HG02970 (cell line): ENCODE data around the gene RHOF.

ENCODE experiments used
- ATAC-seq: cut with Tn5 transposase; IDR thresholded peaks from one replicate; pipeline ENCODE4 v1.9.1; 2021; ENCODE audit warnings: mild to moderate bottlenecking, moderate library complexity, moderate number of reproducible peaks; ENCODE audit not compliant: unreplicated experiment, low FRiP score

The RHOF gene

DNA sequence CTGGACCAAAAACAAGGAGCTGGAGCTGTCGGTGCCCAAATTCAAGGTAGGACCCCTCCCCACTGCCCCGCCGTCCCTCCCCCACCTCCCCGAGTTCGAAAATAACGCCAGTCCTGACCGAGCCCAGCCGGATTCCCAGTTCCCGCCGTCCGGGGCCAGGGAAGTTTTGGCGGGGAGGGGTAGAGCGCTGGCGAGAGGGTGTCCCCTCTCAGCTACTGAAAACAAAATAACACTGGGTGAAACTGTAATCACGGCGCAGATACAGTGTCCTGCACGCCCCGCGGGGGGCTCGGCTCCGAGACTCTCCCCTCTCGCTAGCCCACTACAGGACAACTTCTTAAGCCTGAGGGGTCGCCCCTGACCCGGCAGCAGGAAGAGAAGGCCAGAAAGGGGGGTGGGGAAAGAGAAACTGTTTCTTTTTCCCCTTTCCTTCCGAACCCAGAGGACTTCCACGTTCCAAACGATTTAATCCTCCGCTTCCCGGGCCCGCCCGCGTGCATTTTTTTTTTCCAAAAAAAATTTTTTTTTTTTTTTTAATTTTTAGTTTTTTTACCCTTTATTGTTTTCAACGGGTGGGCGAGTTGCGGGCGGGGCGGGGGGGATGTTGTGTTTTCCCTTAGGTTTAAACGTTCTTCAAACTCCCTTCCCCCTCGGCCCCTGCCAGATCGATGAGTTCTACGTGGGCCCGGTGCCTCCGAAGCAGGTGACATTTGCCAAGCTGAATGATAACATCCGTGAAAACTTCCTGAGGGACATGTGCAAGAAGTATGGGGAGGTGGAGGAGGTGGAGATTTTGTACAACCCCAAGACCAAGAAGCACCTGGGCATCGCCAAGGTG, 11.9 kb upstream of the RHOF start:
- ATAC-seq: no peak

DNA sequence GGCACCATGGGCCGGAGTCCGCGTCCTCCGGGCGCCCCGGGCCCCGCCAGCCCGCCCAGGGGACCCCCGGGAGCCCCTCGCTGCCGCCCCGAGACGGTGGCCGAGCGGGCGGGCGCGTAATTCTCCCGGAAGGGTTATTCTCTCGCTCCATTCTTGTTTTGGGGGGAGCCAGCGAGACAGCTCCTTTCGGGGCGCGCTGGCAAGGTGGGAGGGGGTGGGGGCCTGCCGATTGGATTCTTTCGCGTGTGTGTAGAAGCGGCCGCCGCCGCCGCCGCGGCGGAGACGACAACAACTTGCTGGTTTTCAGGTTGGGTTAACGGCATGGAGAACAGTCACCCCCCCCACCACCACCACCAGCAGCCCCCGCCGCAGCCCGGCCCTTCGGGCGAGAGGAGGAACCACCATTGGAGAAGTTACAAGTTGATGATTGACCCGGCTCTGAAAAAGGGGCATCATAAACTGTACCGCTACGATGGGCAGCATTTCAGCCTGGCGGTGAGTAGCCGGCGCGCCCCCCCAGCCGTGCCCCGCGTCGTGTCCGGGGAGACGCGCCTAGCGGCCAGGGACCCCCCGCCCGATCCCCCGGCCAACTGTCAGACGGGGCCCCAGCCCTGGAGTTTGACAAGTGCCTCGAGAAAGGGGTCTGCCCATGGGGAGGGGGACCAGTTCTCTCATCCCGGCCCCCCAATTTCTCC, 11.1 kb upstream of the RHOF start:
- ATAC-seq: no peak

DNA sequence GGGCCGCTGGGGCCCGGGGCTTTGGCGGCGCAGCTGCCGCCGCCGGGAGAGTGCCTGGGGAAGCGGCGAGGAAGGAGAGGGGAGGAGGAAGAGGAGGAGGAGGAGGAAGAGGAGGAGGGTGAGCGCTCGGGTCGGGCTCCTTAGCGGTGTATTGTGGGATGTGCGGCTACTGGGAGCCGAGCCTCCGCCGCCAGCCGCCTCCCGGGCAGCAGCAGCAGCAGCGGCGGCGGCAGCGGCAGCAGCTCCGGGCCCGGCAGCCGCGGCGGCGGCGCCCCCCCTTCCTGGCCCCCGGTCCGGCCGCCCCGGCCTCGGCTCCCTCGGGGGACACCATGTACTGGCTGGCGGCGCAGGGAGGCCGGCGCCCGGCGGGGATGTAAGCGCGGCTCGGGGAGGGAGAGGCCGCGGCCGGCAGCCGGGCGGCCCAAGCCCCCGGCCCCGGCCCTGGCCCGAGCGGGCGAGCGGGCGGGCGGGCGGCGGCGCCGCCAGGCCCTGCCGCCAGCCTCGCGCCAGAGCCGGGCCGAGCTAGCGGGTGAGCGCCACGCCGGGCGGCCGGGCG, 10.5 kb upstream of the RHOF start, which contains the start of gene SETD1B:
Gene SETD1B, plus strand, starts transcription at position 149 of the 556 bp plus-strand sequence. CDS start 729 bp downstream, outside the sequence.
- ATAC-seq: no peak

DNA sequence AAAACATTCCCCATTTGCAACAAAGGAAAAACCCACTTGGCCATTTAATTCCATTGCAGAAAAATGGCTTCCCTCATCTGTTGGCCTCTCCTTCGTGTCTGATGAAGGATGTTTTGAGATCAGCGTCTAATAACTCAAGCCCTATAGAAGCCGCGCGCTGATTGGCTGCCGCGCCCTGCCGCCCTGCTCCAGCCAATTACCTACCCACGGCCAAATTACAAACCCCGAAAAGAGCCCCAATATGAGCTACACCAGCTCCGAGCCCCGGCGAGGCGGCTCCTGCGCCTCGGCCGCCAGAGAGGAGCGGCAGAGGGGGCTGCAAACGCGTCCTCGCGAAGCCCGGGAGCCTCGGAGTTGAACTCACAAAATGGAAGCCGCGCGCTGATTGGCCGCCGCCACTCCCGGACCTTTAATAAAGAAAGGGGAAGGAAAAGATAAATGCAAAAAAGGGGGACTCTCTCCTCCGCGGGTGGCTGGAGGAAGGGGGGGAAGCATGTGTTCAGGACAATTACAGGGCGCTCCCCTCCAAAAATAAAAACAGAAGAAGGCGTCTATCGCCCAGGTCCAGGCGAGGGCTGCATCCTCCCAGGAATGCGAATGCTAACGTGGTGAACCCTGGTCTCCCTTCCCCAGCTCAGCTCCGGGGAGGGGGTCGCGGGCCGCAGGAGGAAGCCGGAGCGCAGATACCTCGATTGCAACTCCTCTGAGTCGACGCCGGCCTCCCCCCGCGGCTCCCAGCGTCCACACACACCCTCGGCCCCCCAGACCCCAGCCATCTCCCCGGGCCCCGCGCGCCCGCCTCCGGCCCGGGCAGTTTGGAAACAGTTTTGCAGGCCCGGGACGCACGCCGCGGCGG, 9.6 kb upstream of the RHOF start:
- no peak for ATAC-seq

DNA sequence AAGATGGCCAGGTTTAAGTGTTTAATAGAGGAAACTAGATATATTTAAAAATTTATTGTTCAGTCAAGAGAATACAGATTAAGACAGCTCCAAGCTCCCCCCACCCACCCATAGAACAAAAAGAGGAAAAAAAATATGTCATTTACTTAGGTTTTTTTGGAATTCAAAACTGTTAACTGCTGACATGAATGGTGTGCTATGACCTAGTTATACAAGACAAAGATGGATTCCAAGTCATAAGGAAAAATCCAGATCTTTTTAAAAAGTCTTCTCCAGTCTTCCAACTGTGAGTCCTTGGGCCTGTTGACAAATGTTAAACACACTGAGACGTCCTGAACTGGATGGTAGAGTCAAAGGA, 9.0 kb upstream of the RHOF start:
- ATAC-seq: no peak

DNA sequence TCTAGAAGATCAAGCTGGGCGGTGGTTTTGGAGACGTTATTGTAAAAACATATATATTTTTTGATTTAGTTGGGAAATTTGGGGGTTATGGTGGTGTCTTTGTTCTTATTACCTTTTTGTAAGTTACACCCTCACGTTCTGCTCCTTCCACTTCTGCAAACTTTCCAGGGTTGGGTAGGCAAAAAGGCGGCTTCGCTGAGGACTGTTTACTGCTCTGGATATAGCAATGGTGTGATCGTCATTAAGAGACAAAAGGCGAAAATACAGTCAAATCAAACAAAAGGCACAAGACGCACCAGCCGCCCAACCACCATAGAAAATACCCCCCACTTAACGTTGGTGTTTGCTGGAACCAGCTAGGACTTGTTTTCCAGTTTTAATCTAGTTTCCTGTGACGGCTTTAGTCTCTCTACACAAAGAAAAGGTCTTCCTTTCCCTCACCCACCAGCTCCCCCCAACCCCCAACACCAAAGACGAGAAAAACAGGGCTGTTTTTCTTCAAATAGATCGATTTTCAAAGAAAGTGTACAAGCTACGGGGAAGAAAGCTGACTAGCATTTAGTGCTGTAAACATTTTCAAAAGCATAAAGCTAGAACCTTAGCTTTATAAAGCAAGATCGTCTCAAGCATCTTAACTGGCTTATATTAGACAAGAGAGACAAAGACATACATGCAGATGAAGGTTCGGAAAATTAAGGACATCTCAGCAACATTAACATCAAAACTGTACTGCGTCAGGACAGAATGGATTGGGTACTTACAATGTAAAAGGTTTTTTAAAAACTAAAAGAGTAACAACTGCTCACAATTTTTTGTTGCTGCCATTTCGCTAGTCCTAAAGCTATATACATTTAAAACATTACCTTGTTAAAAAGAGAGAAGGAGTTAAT, 8.4 kb upstream of the RHOF start:
- ATAC-seq: no peak

DNA sequence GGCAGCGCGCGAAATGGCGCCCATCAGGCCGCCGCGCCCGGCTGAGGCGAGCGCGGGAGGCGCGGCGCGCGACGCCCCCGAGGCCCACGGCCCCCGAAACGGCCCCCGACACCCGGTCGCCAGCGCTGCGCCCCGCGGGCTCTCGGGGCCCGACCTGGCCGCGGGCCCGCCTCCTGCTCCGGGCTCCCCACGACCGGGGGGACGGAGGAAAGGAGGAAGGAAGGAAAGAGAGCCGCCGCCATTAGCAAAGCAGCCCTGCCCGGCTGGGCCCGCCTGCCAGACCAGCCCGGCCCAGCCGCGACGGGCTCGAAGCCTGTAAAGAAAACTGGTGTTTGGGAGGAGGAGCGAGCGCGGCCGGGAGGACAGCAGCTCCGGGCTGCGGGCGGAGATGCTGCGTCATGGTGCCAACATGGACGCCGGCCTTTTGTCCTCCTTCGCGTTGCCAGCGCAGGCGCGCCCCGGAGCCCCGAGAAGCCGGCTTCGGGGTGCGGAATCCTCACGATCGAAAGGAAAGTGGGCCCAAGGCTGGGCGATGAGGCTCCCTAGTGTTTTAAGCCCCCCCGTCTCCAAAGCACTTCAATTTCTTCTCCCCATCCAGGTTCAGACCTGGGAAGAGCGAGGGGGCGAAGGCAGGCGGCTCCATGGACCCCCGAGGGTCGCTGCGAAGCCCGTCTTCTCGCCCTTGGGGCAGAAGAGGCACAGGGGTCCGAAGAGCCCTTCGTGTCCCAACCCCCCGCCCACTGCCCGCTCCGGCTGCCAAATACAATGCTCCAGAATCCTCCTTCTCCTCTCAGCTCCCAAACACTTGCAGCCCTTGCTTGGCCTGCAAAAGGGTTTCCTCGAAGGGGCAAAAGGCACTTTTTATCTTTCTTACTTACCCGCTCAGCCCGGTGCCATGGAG, 7.5 kb upstream of the RHOF start:
- ATAC-seq: no peak

DNA sequence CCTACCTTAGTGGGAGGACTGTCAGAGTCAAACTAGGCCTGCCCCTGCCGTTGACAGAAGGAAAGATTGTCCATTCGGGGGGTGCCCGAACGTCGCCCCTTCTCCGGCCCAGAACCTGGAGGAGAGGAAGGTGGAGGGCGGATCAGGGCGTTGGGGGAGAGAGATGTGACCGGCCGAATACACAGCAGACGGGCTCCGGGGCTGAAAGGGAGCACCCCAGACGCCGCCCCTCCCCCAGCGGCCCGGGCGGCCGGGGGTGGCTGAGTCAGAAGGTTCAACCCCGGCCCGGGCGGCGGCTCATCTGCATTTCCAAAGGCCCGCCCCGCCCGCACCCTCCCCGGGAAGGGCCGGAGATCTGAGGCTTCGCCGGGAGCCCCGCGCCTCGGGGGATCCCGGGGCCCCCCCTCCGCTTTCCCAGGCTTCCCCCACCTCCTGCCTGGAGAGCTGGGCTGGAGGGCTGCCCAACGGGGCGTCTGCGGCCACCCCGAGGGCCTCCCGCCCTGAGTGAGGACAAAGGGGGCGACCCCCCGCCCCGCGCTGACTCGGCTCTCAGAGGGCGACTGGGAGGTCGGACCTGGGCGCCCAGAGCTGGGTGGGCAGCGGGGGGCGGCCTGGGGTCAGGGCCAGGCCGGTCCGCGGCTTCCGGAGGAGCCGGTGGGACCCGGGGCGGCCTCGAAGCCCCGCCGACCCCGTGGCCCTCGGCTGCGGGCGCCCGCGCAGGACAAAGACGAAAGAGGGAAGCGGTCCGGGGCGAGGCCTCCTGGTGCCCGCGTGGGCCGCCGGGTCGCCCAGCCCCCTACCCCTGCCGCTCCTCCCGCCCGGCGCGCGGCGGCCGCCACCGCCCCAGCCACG, 6.6 kb upstream of the RHOF start:
- no peak for ATAC-seq

DNA sequence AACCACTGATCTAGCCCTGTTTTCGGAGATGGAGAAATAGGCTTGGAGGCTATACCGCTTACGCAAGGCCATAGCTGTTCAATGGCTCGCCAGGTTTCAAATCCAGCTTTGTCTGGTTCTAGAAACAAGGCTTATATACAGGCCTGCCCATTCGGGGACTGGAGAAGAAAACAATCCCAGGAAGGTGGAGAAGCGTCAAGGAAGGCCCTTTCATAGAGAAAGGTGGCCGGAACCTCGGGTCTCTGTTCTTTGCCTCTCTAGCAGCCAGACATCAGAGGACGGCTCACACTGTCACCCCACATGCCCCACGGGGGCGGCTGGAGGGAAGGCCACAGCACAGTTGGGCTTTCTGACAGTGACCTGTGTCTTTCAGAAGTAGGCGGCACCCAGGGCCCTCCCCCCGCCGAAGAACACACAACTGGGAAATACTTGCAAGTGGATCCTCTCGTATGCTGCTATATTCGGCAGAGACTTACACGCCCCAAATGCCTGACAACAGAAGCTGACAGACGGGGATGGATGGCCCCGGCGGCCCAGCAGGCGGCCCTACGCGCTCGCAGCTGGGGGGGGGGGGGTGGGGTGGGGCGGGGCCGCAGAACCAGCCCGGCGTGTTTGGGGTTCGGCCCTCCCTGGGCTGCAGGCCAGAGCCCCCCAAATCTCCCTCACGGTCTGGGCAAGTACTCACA, 5.8 kb upstream of the RHOF start:
- ATAC-seq: no peak

DNA sequence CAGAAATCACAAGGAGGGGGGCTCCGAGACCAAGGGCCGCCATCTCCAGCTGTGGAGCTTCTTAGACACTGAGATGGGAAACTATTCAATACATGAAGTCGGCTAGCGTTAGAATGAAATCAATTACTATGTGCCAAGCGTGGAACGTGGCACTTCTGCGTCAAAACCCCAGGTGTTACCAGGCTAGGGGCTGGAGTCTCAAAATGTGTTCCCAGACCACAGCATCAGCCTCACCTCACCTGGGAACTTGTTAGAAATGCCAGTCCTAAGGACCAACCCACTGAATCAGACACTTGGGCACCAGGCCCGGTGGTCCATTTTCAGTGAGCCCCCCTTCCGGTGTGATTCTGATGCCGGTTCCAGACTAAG, 5.3 kb upstream of the RHOF start:
- ATAC-seq: no peak

DNA sequence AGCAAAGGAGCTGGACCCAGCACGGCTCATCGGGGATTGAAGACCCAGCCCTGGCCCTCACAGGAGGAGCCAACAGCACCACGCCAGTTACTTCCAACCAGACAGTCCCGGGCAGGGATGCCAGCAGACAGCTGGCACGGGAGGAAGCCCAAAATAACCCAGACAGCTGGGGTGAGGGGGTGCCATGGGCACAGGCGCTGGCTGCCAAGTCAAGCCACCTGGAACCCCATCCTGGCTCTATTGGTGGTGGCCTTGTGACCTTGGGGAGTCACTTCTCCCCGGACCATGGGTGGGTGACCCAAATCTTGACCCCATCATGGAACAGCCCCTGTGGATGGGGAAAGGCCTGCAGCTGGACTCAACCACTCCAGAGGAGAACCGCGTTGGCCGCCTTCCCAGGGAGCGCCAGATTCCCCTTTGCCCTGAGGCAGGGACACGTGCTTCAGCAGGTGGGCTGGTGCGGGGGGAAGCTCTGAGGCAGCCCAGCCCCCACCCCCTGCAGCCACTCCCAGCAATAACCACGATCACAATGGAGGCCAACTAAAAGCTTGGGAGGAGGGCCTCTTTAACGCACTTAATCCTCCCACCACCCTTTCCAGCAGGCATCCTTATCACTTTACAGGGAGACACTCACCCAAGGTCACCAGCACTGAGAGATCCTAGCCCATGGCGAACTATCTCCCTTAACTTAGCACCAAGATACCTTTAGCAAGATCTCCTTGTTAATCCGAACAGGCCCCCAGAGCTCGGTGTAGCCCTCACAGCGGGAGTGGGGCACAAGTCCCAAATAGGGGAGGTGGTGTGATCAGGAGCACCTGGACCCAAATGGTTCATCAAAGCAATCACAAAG, 4.7 kb upstream of the RHOF start:
- no peak for ATAC-seq

DNA sequence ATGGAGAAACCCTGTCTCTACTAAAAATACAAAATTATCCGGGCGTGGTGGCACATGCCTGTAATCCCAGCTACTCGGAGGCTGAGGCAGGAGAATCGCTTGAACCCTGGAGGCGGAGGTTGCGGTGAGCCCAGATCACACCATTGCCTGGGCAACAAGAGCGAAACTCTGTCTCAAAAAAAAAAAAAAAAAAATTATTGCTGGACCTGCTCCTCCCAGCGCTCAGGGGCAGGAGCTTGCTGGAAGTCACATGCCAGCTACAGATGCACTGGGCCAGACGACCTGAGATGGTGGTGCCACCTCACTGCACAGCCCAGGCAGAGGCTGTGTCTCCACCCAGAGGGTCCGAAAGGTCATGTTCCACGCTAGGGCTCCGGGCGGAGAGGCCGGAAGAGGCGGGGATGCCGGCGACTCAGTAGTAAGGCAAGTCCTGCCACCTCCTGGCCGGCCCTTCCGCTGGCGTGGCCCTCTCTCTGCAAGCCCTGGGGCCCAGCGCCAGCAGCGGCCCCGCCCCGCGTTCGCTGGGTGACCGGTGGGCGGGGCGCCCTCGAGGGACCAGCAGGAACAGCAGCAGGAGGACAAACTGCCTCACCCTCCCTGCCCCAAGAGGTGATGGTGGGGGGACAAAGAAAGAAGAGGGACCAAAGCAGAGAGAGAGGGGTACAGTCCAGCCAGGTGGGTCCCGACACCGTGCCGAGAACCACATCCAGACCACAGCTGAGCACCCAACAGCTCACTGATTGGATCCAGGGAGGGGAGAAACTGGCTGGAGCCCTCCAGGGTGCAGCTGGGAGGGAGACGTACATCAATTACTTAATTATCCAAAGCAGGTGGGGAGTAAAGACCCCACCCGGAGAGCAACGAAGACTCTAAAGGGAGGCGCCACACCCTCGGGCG, 3.6 kb upstream of the RHOF start:
- no peak for ATAC-seq

DNA sequence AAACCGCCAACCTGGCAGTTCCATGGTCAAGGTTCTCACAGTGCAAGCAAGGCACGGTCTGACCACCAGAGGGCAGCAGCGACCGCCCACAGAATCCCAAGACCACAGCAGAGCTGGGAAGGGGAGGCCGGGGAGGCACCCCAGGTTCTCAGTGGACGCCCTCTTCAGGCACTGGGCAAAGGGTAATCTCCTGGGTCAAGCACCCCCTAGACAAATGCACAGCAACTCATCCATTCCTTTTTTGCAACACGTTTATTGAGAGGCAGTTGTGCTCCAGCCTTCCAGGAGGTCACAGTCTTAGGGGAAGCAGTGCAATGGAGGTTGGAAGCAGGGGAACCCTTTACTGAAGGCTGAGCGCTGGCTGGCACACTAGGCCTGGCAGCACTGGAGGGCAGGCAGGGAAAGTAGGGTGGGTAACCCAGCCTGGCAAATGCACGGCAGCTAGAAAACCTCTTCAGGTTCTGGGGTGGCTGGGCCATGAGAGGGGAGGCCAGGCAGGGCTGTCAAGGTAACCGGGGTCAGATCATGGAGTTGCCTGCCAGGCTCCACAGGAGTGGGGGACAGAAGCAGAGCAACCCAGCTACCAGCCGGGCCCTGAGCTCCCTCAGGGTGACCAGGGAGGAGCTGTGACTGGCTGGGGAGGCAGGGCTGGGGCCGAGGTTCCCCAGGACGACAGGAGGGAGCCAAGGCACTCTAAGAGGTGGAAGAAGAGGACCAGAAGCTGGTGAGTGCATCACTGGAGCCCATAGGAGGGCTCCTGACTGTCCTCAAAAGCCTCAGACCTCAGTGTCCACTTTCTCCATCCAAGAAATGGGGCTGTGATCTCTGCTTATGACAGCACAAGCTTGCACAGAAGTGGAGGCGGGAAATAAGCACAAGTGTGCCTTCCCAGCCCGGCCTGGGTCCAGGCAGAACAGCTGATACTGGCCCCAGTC, 1.8 kb upstream of the RHOF start:
- ATAC-seq: no peak

DNA sequence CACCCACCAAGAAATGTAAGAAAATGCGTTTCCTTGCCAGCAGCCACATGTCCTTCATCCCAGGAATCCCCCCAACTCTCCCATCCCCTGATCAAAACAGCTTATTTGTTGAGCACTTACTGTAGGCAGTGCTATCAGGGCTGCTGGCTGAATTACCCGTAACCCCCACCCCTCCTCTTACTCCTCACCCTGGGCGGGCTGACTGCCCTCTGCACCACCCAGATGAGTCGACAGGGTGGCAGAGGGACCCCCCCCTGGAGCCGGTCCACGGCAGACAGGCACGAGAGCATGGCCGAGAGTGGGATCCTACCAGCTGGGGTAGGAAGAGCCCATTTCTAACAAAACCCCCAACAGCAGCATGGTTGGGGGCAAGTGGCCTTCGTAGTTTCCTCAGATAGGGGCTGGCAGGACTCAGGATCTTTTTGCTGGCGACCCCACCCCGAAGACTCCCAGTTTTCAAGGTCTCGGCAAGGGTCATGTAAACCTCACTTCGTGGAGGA, 1.1 kb upstream of the RHOF start:
- ATAC-seq: no peak
